Measurements from ENCODE around the gene TUT7.

TUT7 gene

DNA sequence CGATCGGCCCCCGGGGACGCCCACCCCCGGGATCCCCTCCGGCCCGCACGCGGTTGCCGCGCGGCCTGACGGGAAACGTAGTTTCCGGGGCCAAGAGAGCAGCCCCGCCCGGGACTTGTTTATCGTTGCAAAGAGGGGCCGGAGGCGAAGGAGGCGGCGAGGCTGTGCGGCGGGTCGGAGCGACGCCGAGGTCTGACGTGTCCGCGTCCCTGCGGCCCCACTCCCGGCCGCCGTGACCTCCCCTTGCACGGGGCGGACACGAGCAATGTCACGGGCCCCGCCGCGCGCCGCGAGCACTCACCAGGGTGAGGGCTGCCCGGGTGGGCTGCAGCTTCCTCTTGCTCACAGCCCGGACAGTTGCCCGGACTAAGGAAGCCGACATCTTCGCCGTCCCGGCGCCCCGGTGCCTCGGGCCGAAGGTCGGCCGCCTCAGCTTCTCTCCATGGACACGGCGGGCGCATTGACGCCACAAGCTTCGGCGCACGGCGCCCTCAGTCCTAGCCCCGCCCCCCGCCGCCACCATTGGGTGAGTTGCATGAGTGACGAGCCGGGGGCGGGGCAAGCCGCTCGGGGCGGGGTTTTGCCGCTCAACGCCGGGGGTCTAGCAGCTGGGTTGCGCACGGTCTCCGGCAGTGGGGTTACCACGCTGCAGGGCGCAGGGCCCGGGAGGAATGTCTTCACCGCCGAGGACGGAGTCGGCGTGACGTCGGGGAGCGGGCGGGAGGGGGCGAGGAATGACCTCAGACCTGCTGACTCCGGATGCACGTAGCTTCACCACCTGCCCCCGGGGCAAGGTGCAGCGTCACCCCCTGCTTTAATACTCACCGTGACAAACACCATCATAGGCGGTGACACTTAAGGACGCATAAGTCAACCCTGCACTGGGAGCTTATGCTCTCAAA lies 71.9 kb downstream of the TUT7 start, which contains the start of gene ISCA1 (continued):
- TF ChIP-seq, protein P1, sequence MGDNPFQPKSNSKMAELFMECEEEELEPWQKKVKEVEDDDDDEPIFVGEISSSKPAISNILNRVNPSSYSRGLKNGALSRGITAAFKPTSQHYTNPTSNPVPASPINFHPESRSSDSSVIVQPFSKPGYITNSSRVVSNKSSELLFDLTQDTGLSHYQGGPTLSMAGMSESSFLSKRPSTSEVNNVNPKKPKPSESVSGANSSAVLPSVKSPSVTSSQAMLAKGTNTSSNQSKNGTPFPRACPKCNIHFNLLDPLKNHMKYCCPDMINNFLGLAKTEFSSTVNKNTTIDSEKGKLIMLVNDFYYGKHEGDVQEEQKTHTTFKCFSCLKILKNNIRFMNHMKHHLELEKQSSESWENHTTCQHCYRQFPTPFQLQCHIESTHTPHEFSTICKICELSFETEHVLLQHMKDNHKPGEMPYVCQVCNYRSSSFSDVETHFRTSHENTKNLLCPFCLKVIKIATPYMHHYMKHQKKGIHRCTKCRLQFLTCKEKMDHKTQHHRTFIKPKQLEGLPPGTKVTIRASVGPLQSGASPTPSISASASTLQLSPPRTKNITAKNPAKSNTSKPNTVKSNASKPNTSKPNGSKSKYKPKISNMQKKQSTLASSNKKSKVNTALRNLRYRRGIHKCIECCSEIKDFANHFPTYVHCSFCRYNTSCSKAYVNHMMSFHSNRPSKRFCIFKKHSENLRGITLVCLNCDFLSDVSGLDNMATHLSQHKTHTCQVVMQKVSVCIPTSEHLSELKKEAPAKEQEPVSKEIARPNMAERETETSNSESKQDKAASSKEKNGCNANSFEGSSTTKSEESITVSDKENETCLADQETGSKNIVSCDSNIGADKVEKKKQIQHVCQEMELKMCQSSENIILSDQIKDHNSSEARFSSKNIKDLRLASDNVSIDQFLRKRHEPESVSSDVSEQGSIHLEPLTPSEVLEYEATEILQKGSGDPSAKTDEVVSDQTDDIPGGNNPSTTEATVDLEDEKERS (tag by site-specific recombination; IDR thresholded peaks at IDR 0.05): 0 out of 2 replicates have a peak, but pooled peaks have one; percentile 19
- TF ChIP-seq, protein P2, sequence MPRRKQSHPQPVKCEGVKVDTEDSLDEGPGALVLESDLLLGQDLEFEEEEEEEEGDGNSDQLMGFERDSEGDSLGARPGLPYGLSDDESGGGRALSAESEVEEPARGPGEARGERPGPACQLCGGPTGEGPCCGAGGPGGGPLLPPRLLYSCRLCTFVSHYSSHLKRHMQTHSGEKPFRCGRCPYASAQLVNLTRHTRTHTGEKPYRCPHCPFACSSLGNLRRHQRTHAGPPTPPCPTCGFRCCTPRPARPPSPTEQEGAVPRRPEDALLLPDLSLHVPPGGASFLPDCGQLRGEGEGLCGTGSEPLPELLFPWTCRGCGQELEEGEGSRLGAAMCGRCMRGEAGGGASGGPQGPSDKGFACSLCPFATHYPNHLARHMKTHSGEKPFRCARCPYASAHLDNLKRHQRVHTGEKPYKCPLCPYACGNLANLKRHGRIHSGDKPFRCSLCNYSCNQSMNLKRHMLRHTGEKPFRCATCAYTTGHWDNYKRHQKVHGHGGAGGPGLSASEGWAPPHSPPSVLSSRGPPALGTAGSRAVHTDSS (tag by site-specific recombination; IDR thresholded peaks at IDR 0.05): no peak

DNA sequence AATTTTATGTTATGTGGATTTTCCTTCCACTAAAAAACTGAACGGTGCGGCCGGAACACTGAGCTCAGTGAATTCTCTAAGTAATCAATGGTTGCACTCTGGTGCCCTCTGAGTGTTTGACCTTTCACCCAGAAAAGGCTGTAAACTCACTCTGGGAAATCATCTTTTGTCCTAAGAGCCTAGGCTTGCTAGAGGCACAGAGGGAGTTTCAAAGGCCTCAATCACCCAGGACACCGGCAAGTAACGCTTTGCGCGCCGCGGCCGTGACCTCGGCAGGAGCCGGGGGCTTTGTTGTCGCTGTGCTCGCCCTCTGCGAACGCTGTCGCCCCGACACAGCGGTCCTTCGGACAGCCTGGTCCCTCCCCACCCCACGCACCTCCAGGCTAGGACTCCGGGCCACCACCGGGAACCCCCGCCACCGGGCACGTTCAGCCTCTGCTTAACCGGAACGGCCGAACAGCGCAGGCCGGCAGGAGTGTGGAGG lies 72.6 kb downstream of the TUT7 start:
- Histone ChIP-seq H3K36me3 (ENCODE audit: control insufficient read depth in 2 of 2, insufficient read depth in 1 of 2, low read length in 2 of 2) (peaks cover 0 to 13% of the 10 kb centered on the region in 2 experiments; a peak in 2 of 3 replicates), H3K4me1 (ENCODE audit: control insufficient read depth, insufficient read depth, low read length) (no peaks in the 10 kb centered on the region), H3K4me3 (ENCODE audit: low read depth, low read length) (peak overlapping the region; percentile 89), H3K27ac (ENCODE audit: extremely low read depth, low read depth, low read length) (peak overlapping the region; percentile 95; the same call in 1 of the 2 replicates), H3K9me3 (ENCODE audit: control insufficient read depth, insufficient read depth, low read depth, low read length) (no peaks in the 10 kb centered on the region)
- CTCF ChIA-PET: interaction anchor here (0.9 kb wide), 1 partner anchor 79 kb away, joined by 3 read pairs; no protein-coding TSS in a partner anchor
- POLR2A ChIA-PET: interaction anchor here (0.6 to 1.6 kb wide), 9 partner anchors 9 to 185 kb away, joined by 3 to 7 read pairs (median 4); no protein-coding TSS in a partner anchor
- TF ChIP-seq ZNF23 (tag by site-specific recombination; IDR thresholded peaks at IDR 0.05; ENCODE audit: borderline replicate concordance): no peak
- peak; percentile 84; the same call in 1 of the 2 replicates for TF ChIP-seq GLIS1 (tag by site-specific recombination; IDR thresholded peaks at IDR 0.05)
- no peak for TF ChIP-seq SCRT1 (tag by site-specific recombination; IDR thresholded peaks at IDR 0.05; ENCODE audit: borderline replicate concordance)
- TF ChIP-seq ZNF530 (tag by site-specific recombination; IDR thresholded peaks at IDR 0.05; ENCODE audit: low read depth): no peak
- peak; percentile 95; the same call in 1 of the 2 replicates for TF ChIP-seq EGR2 (tag by site-specific recombination; IDR thresholded peaks at IDR 0.05; ENCODE audit: low read depth)
- peak; percentile 98 for TF ChIP-seq GLIS2 (tag by site-specific recombination; IDR thresholded peaks at IDR 0.05)
- peak; percentile 92 for TF ChIP-seq ZBTB17 (tag by site-specific recombination; IDR thresholded peaks at IDR 0.05)
- TF ChIP-seq ZBTB20 (tag by site-specific recombination; IDR thresholded peaks at IDR 0.05): peak; percentile 95; the same call in 1 of the 2 replicates
- TF ChIP-seq, protein P3, sequence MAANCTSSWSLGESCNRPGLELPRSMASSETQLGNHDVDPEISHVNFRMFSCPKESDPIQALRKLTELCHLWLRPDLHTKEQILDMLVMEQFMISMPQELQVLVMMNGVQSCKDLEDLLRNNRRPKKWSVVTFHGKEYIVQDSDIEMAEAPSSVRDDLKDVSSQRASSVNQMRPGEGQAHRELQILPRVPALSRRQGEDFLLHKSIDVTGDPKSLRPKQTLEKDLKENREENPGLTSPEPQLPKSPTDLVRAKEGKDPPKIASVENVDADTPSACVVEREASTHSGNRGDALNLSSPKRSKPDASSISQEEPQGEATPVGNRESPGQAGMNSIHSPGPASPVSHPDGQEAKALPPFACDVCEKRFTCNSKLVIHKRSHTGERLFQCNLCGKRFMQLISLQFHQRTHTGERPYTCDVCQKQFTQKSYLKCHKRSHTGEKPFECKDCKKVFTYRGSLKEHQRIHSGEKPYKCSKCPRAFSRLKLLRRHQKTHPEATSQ (tag by site-specific recombination; IDR thresholded peaks at IDR 0.05): 0 out of 2 replicates have a peak, but pooled peaks have one; percentile 14
- TF ChIP-seq, protein P4, sequence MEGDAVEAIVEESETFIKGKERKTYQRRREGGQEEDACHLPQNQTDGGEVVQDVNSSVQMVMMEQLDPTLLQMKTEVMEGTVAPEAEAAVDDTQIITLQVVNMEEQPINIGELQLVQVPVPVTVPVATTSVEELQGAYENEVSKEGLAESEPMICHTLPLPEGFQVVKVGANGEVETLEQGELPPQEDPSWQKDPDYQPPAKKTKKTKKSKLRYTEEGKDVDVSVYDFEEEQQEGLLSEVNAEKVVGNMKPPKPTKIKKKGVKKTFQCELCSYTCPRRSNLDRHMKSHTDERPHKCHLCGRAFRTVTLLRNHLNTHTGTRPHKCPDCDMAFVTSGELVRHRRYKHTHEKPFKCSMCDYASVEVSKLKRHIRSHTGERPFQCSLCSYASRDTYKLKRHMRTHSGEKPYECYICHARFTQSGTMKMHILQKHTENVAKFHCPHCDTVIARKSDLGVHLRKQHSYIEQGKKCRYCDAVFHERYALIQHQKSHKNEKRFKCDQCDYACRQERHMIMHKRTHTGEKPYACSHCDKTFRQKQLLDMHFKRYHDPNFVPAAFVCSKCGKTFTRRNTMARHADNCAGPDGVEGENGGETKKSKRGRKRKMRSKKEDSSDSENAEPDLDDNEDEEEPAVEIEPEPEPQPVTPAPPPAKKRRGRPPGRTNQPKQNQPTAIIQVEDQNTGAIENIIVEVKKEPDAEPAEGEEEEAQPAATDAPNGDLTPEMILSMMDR (tag by site-specific recombination; IDR thresholded peaks at IDR 0.05): 0 out of 2 replicates have a peak, but pooled peaks have one; percentile 23
- TF ChIP-seq ZNF335 (tag by site-specific recombination; conservative IDR thresholded peaks at IDR 0.05): peak; percentile 99
- TF ChIP-seq SP7 (tag by site-specific recombination; IDR thresholded peaks at IDR 0.05): 0 out of 2 replicates have a peak, but pooled peaks have one; percentile 30
- no peak for TF ChIP-seq ZFP69B (tag by site-specific recombination; IDR thresholded peaks at IDR 0.05)
- TF ChIP-seq ZFP37 (tag by site-specific recombination; IDR thresholded peaks at IDR 0.05): no peak
- TF ChIP-seq ZNF664 (tag by site-specific recombination; IDR thresholded peaks at IDR 0.05): no peak
- TF ChIP-seq ZNF132 (tag by site-specific recombination; IDR thresholded peaks at IDR 0.05; ENCODE audit: borderline replicate concordance): no peak
- TF ChIP-seq ZNF561 (tag by site-specific recombination; IDR thresholded peaks at IDR 0.05; ENCODE audit: borderline replicate concordance): 0 out of 2 replicates have a peak, but pooled peaks have one; percentile 21
- no peak for TF ChIP-seq YY2 (tag by site-specific recombination; IDR thresholded peaks at IDR 0.05)
- no peak for TF ChIP-seq ZNF248 (tag by site-specific recombination; IDR thresholded peaks at IDR 0.05)
- TF ChIP-seq ZSCAN16 (tag by site-specific recombination; IDR thresholded peaks at IDR 0.05): peak; percentile 24; the same call in 1 of the 2 replicates
- peak; percentile 74 for TF ChIP-seq ZIC2 (tag by site-specific recombination; IDR thresholded peaks at IDR 0.05)
- TF ChIP-seq ZNF341 (tag by site-specific recombination; IDR thresholded peaks at IDR 0.05; ENCODE audit: low read depth): peak; percentile 69; the same call in 1 of the 2 replicates
- TF ChIP-seq ZFHX2 (tag by site-specific recombination; conservative IDR thresholded peaks at IDR 0.05): 0 out of 2 replicates have a peak, but pooled peaks have one; percentile 97
- TF ChIP-seq ZNF791 (tag by site-specific recombination; IDR thresholded peaks at IDR 0.05): 0 out of 2 replicates have a peak, but pooled peaks have one; percentile 6
- no peak for TF ChIP-seq BCL11A (tag by site-specific recombination; IDR thresholded peaks at IDR 0.05; ENCODE audit: low read depth)
